ENCODE measurements around the gene ADK.
A peak's percentile ranks its signal among the peaks of the same experiment; 100 is the strongest.

DNA sequence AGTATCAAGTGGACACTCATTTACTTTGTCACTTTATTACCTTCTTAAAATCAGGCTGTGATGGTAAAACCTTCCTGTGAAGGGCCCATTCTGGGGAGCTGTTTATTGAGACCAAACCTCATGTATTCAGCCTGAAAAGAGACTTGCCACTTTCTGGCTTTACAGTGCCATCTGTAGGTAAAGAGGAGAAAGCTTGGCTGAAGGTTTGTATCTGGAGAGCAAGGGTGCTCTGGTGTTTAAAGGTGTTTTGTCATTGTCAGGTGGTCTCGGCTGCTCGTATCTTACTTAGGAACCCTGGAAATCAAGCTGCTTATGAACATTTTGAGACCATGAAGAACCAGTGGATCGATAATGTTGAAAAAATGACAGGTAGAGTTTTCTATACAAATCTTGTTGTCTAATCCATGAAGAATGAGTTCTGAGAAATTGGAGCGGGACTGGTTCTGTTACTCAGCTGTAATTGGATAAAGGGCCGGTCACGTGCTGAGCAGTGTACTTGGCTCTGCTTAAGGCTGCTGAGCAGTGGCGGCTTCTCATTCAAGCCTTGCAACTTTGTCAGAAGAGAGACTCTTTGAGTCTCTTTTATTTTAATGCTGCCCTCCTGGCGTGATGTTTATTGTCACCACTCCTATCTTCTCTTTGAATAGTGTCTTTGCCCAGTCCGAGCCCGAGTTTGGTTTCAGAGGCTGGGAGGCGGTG is 47.3 kb upstream of the ADK start:
- TF ChIP-seq, protein P1, sequence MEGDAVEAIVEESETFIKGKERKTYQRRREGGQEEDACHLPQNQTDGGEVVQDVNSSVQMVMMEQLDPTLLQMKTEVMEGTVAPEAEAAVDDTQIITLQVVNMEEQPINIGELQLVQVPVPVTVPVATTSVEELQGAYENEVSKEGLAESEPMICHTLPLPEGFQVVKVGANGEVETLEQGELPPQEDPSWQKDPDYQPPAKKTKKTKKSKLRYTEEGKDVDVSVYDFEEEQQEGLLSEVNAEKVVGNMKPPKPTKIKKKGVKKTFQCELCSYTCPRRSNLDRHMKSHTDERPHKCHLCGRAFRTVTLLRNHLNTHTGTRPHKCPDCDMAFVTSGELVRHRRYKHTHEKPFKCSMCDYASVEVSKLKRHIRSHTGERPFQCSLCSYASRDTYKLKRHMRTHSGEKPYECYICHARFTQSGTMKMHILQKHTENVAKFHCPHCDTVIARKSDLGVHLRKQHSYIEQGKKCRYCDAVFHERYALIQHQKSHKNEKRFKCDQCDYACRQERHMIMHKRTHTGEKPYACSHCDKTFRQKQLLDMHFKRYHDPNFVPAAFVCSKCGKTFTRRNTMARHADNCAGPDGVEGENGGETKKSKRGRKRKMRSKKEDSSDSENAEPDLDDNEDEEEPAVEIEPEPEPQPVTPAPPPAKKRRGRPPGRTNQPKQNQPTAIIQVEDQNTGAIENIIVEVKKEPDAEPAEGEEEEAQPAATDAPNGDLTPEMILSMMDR (IDR thresholded peaks at IDR 0.05; ENCODE audit: extremely low read depth in 1 of 2, insufficient read depth in 1 of 2, low read depth in 1 of 2, low read length in 2 of 2), result peak; percentile 24 to 41
- TF ChIP-seq POLR2A (IDR thresholded peaks at IDR 0.05; ENCODE audit: low read depth, low read length), result no peak

All from endothelial cell of umbilical vein (primary cell).